ENCODE measurements around the gene SYTL1. TPM values are rescaled to one million over a fixed set of nuclear protein-coding genes. Genes with fewer than 3 reads are reported as not detected.

SYTL1 gene
- total and polyA plus RNA-seq, 9 of the 15 experiments (the other 6 are each of a cell fraction or from before 2014, with no cell fraction given): 0.04 to 9.3 (median 1.7) TPM

DNA sequence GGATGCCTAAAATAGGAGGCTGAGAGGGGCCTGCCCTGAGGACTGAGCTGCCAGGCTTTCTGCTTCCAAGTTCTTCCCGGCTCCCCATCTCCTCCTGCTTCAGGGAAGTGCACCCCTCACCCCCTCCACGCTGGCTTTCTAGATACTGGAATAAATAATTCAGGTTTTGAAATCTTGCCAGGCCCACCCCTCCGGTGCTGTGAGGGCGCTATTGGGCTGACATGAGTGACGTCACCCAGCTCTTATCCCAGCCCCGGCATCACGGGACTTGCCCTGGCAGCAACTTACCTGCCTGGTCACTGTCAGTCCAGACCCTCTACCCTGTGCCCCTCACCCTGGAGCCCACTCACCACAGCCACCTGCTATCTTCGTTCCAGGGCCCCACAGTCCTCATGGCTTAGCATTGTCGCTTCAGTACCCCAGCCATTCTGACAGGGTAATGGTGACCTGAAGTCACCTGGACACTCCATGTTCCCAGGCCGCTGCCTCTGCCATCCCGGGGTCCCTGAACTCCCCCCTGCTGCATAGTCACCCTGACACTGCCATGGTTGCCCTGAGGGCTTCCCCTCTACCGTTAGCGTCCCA lies 49.8 kb downstream of the SYTL1 start (continued):
- TF ChIP-seq ATF3 (IDR thresholded peaks at IDR 0.05) (peak; percentile 95), ATF3 (CRISPR knock-in tag; conservative IDR thresholded peaks at IDR 0.05) (no peak), SAP30 (IDR thresholded peaks at IDR 0.05; ENCODE audit: borderline replicate concordance, insufficient read depth, low read depth, low read length, poor library complexity, severe bottlenecking) (no peak), JUN (IDR thresholded peaks at IDR 0.05; ENCODE audit: borderline replicate concordance, low read depth, low read length) (peak; percentile 41; the same call in 1 of the 2 replicates), JUN (CRISPR knock-in tag; IDR thresholded peaks at IDR 0.05; ENCODE audit: borderline replicate concordance) (0 out of 2 replicates have a peak, but pooled peaks have one; percentile 59), HNRNPLL (IDR thresholded peaks at IDR 0.05; ENCODE audit: low read depth, low read length, poor library complexity, severe bottlenecking) (no peak), ZNF408 (CRISPR knock-in tag; IDR thresholded peaks at IDR 0.05; ENCODE audit: low read depth) (no peak), HSF4 (CRISPR knock-in tag; IDR thresholded peaks at IDR 0.05; ENCODE audit: borderline replicate concordance) (no peak), NFRKB (IDR thresholded peaks at IDR 0.05; ENCODE audit: low read depth) (no peak), RB1 (IDR thresholded peaks at IDR 0.05; ENCODE audit: low read depth) (no peak), FOXJ2 (tag; IDR thresholded peaks at IDR 0.05) (no peak), CREM (IDR thresholded peaks at IDR 0.05; ENCODE audit: low read depth) (peak; percentile 85), GTF2B (IDR thresholded peaks at IDR 0.05; ENCODE audit: extremely low read depth, insufficient read length) (no peak), ZNF589 (CRISPR knock-in tag; IDR thresholded peaks at IDR 0.05; ENCODE audit: low read depth) (no peak), ILK (tag; IDR thresholded peaks at IDR 0.05; ENCODE audit: borderline replicate concordance, low read depth) (no peak), ZBTB1 (CRISPR knock-in tag; IDR thresholded peaks at IDR 0.05; ENCODE audit: borderline replicate concordance, low read depth) (peak; percentile 25; the same call in 1 of the 2 replicates), ZNF77 (CRISPR knock-in tag; IDR thresholded peaks at IDR 0.05) (no peak), HNRNPL (IDR thresholded peaks at IDR 0.05; ENCODE audit: low read depth, low read length) (no peak), DIDO1 (tag; IDR thresholded peaks at IDR 0.05; ENCODE audit: low read depth) (no peak), FOXA3 (CRISPR knock-in tag; conservative IDR thresholded peaks at IDR 0.05 in 1 of 2, IDR thresholded peaks at IDR 0.05 in 1 of 2) (peak in 1 of 2 experiments; percentile 20; a peak in 1 of 4 replicates), BHLHE40 (IDR thresholded peaks at IDR 0.05; ENCODE audit: low read length) (peak; percentile 68; the same call in 1 of the 2 replicates)
- TF ChIP-seq, protein P1, sequence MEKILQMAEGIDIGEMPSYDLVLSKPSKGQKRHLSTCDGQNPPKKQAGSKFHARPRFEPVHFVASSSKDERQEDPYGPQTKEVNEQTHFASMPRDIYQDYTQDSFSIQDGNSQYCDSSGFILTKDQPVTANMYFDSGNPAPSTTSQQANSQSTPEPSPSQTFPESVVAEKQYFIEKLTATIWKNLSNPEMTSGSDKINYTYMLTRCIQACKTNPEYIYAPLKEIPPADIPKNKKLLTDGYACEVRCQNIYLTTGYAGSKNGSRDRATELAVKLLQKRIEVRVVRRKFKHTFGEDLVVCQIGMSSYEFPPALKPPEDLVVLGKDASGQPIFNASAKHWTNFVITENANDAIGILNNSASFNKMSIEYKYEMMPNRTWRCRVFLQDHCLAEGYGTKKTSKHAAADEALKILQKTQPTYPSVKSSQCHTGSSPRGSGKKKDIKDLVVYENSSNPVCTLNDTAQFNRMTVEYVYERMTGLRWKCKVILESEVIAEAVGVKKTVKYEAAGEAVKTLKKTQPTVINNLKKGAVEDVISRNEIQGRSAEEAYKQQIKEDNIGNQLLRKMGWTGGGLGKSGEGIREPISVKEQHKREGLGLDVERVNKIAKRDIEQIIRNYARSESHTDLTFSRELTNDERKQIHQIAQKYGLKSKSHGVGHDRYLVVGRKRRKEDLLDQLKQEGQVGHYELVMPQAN (IDR thresholded peaks at IDR 0.05; ENCODE audit: borderline replicate concordance): no peak
- TF ChIP-seq, protein P2, sequence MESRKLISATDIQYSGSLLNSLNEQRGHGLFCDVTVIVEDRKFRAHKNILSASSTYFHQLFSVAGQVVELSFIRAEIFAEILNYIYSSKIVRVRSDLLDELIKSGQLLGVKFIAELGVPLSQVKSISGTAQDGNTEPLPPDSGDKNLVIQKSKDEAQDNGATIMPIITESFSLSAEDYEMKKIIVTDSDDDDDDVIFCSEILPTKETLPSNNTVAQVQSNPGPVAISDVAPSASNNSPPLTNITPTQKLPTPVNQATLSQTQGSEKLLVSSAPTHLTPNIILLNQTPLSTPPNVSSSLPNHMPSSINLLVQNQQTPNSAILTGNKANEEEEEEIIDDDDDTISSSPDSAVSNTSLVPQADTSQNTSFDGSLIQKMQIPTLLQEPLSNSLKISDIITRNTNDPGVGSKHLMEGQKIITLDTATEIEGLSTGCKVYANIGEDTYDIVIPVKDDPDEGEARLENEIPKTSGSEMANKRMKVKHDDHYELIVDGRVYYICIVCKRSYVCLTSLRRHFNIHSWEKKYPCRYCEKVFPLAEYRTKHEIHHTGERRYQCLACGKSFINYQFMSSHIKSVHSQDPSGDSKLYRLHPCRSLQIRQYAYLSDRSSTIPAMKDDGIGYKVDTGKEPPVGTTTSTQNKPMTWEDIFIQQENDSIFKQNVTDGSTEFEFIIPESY (CRISPR knock-in tag; IDR thresholded peaks at IDR 0.05): 0 out of 2 replicates have a peak, but pooled peaks have one; percentile 4

All from K562 (cell line).